KMS-11 (cell line): ENCODE data around the gene TCIRG1.

Experiments
- H2AFZ ChIP-seq: fragments of 200-600 bp; sonication (generic); 2 replicates; pipeline ENCODE4 v1.6.1; 2016; ENCODE audit warnings: antibody characterized with exemption, mixed run types, low read depth
- H3K27ac ChIP-seq: fragments of 200-600 bp; sonication (generic); 2 replicates; pipeline ENCODE4 v1.6.1; 2016; ENCODE audit warnings: mild to moderate bottlenecking, mixed run types
- H3K27me3 ChIP-seq: fragments of 200-600 bp; sonication (generic); 2 replicates; pipeline ENCODE4 v1.6.1; 2017; ENCODE audit warnings: mild to moderate bottlenecking, low read depth, mixed run types, moderate library complexity; ENCODE audit not compliant: insufficient read depth
- H3K36me3 ChIP-seq: fragments of 200-600 bp; sonication (generic); 2 replicates; pipeline ENCODE4 v1.6.1; 2017; ENCODE audit warnings: mild to moderate bottlenecking, mixed run types; ENCODE audit not compliant: insufficient read depth
- H3K4me1 ChIP-seq: fragments of 200-600 bp; sonication (generic); 2 replicates; pipeline ENCODE4 v1.6.1; 2016; ENCODE audit warnings: mild to moderate bottlenecking, low read depth, mixed run types; ENCODE audit not compliant: poor library complexity, severe bottlenecking
- H3K4me2 ChIP-seq: fragments of 200-600 bp; sonication (generic); 2 replicates; pipeline ENCODE4 v1.7.0; 2016; ENCODE audit warnings: mild to moderate bottlenecking, mixed run types
- H3K4me3 ChIP-seq: fragments of 200-600 bp; sonication (generic); IDR thresholded peaks from 2 replicates; pipeline ENCODE4 v1.6.1; 2017; ENCODE audit warnings: low read depth, low read length, mixed read lengths; ENCODE audit not compliant: insufficient read depth
- H3K79me2 ChIP-seq: fragments of 200-600 bp; sonication (generic); 2 replicates; pipeline ENCODE4 v1.6.1; 2016; ENCODE audit warnings: low read depth, mixed run types; ENCODE audit not compliant: insufficient read depth
- H3K9ac ChIP-seq: fragments of 200-600 bp; sonication (generic); 2 replicates; pipeline ENCODE4 v1.6.1; 2016; ENCODE audit warnings: mild to moderate bottlenecking, mixed run types
- H4K20me1 ChIP-seq: fragments of 200-600 bp; sonication (generic); 2 replicates; pipeline ENCODE4 v1.6.1; 2016; ENCODE audit warnings: mild to moderate bottlenecking, mixed run types; ENCODE audit not compliant: insufficient read depth
- CTCF ChIP-seq: fragments of 200-600 bp; sonication (generic); conservative IDR thresholded peaks from 2 replicates; pipeline ENCODE4 v1.6.1; 2017; ENCODE audit warnings: low read depth, mild to moderate bottlenecking, antibody characterized with exemption, low read length, moderate library complexity, mixed read lengths

Gene TCIRG1

GRCh38 chr11:68051191-68052136 lies 12.6 kb downstream of the TCIRG1 start:
- no peaks in the 10 kb centered on the region for H3K4me1 ChIP-seq
- no peak overlapping the region for H2AFZ ChIP-seq
- H3K36me3 ChIP-seq = no peaks in the 10 kb centered on the region
- no peak overlapping the region for H3K27ac ChIP-seq
- H4K20me1 ChIP-seq = no peaks in the 10 kb centered on the region
- H3K27me3 ChIP-seq = no peaks in the 10 kb centered on the region
- H3K9ac ChIP-seq = no peak overlapping the region
- H3K4me3 ChIP-seq = no peak overlapping the region
- TF ChIP-seq CTCF = no peak
- H3K79me2 ChIP-seq = no peaks in the 10 kb centered on the region
- no peak overlapping the region for H3K4me2 ChIP-seq

GRCh38 chr11:68052137-68052873 lies 13.5 kb downstream of the TCIRG1 start:
- Histone ChIP-seq H3K27me3 (no peaks in the 10 kb centered on the region), H3K27ac (no peak overlapping the region), H2AFZ (no peak overlapping the region), H3K4me2 (no peak overlapping the region), H3K79me2 (no peaks in the 10 kb centered on the region), H4K20me1 (no peaks in the 10 kb centered on the region), H3K36me3 (no peaks in the 10 kb centered on the region), H3K4me1 (no peaks in the 10 kb centered on the region), H3K9ac (no peak overlapping the region), H3K4me3 (no peak overlapping the region)
- no peak for TF ChIP-seq CTCF

- Histone ChIP-seq H4K20me1 (no peaks in the 10 kb centered on the region), H2AFZ (no peak overlapping the region), H3K4me3 (no peak overlapping the region), H3K79me2 (no peaks in the 10 kb centered on the region), H3K4me1 (no peaks in the 10 kb centered on the region), H3K27ac (no peak overlapping the region), H3K36me3 (no peaks in the 10 kb centered on the region), H3K27me3 (no peaks in the 10 kb centered on the region), H3K9ac (no peak overlapping the region), H3K4me2 (no peak overlapping the region)
- TF ChIP-seq CTCF = no peak
Measured at GRCh38 chr11:68053117-68053516, 14.3 kb downstream of the TCIRG1 start.

GRCh38 chr11:68053981-68054812 lies 15.4 kb downstream of the TCIRG1 start:
- Histone ChIP-seq H3K27ac (no peak overlapping the region), H3K4me2 (no peak overlapping the region), H3K36me3 (no peaks in the 10 kb centered on the region), H2AFZ (no peak overlapping the region), H3K4me1 (no peaks in the 10 kb centered on the region), H3K79me2 (no peaks in the 10 kb centered on the region), H4K20me1 (no peaks in the 10 kb centered on the region), H3K4me3 (no peak overlapping the region), H3K9ac (no peak overlapping the region), H3K27me3 (no peaks in the 10 kb centered on the region)
- no peak for TF ChIP-seq CTCF
